K562 (cell line): Measurements from ENCODE around the gene CSNK1D. TPM values are rescaled to one million over a fixed set of nuclear protein-coding genes. Genes with fewer than 3 reads are reported as not detected.

Experiments
- CAMTA2 ChIP-seq: fragments of 250-450 bp; sonication (Bioruptor Pico); conservative IDR thresholded peaks from 2 replicates; pipeline ENCODE4 v1.5.1; 2022
- CEBPZ ChIP-seq: fragments of 150-350 bp; IDR thresholded peaks from 2 replicates; pipeline ENCODE4 v1.6.1; 2014; ENCODE audit warnings: low read depth, mild to moderate bottlenecking, low read length, borderline replicate concordance
- KLF10 ChIP-seq: fragments of 250-450 bp; sonication (Bioruptor Pico); IDR thresholded peaks from 2 replicates; pipeline ENCODE4 v1.6.1; 2021; ENCODE audit warnings: matching md5 sums
- LEF1 ChIP-seq: fragments of 450-650 bp; IDR thresholded peaks from 2 replicates; pipeline ENCODE4 v1.6.1; 2016; ENCODE audit warnings: mild to moderate bottlenecking
- MAFF ChIP-seq: IDR thresholded peaks from 2 replicates; pipeline ENCODE4 v1.6.1; 2012; ENCODE audit warnings: low read length, improper control_type of control experiment
- MEIS2 ChIP-seq: fragments of 450-650 bp; IDR thresholded peaks from 2 replicates; pipeline ENCODE4 v1.6.1; 2014; ENCODE audit warnings: mild to moderate bottlenecking; ENCODE audit not compliant: partially characterized antibody
- MYC ChIP-seq, 2 experiments: fragments of 250-450 bp in 1 of 2; sonication (Bioruptor Pico) in 1 of 2; IDR thresholded peaks; 2 replicates each; pipeline versions ENCODE4 v1.5.1 to v1.6.1; 2012 to 2021; ENCODE audit warnings: low read depth in 2 of 2, borderline replicate concordance in 1 of 2, improper control_type of control experiment in 1 of 2, low read length in 1 of 2, mild to moderate bottlenecking in 1 of 2, moderate library complexity in 1 of 2
- NFRKB ChIP-seq: fragments of 450-650 bp; IDR thresholded peaks from 2 replicates; pipeline ENCODE4 v1.6.1; 2016; ENCODE audit warnings: low read depth
- RBM39 ChIP-seq: fragments of 200-400 bp; formaldehyde crosslinking; optimal IDR thresholded peaks from 2 replicates; pipeline ENCODE3; 2018; ENCODE audit warnings: low read depth, low read length
- RHOXF2B ChIP-seq: fragments of 250-450 bp; sonication (Bioruptor Pico); conservative IDR thresholded peaks from 2 replicates; pipeline ENCODE4 v1.5.1; 2021
- RNF219 ChIP-seq: fragments of 250-450 bp; sonication (Bioruptor Pico); IDR thresholded peaks from 2 replicates; pipeline ENCODE4 v1.5.0; 2022; ENCODE audit warnings: mild to moderate bottlenecking
- SNIP1 ChIP-seq: fragments of 450-650 bp; IDR thresholded peaks from 2 replicates; pipeline ENCODE4 v1.7.1; 2017; ENCODE audit warnings: low read depth, mild to moderate bottlenecking
- SUPT5H ChIP-seq: fragments of 450-650 bp; IDR thresholded peaks from 2 replicates; pipeline ENCODE4 v1.6.1; 2016
- ZBTB1 ChIP-seq: sonication (generic); formaldehyde crosslinking; IDR thresholded peaks from 2 replicates; pipeline ENCODE4 v1.8.1; 2023; ENCODE audit warnings: missing genetic modification reagents, low read depth, mild to moderate bottlenecking, borderline replicate concordance
- ZNF785 ChIP-seq: fragments of 250-450 bp; sonication (Bioruptor Pico); IDR thresholded peaks from 2 replicates; pipeline ENCODE4 v1.4.0; 2020; ENCODE audit warnings: mild to moderate bottlenecking
- polyA plus RNA-seq, 8 experiments: library from polyadenylated mRNA; depleted of rRNA in 4 of 8; stranded (reverse) in 5 of 8; unstranded in 3 of 8; fragments of >200 nt; fragmentation: Nextera tagmentation in 2 of 8; fragmentation: Illumina TruSeq in 1 of 8; extraction: Ambion mirVana in 2 of 8; extraction: Trizol in 1 of 8; gene quantifications; 2 replicates each; pipeline versions ENCODE4 v1.2.1 to v1.2.3, GENCODE V29; 2011 to 2014; ENCODE audit warnings: inconsistent platforms in 1 of 8, missing spikeins in 1 of 8
- total RNA-seq, 7 experiments: library from RNA; depleted of rRNA in 6 of 7; stranded (reverse); fragments of >200 nt in 6 of 7; fragmentation: Illumina TruSeq in 2 of 7; extraction: Trizol in 2 of 7; gene quantifications; 2 replicates each; pipeline versions ENCODE4 v1.2.1 to v1.2.3, GENCODE V29; 2011 to 2021; ENCODE audit warnings: low replicate concordance in 1 of 7
- TF ChIP-seq, protein P1 (sequence below): fragments of 250-450 bp; sonication (Bioruptor Pico); IDR thresholded peaks from 2 replicates; pipeline ENCODE4 v1.8.0; 2022; ENCODE audit warnings: moderate library complexity, mild to moderate bottlenecking, inconsistent platforms
- TF ChIP-seq, protein P2 (sequence below): IDR thresholded peaks from 3 replicates; pipeline ENCODE4 v1.6.1; 2011; ENCODE audit warnings: borderline replicate concordance, mild to moderate bottlenecking; ENCODE audit not compliant: insufficient read length, insufficient read depth
- TF ChIP-seq, protein P3 (sequence below): IDR thresholded peaks from 2 replicates; pipeline ENCODE4 v1.6.1; 2012; ENCODE audit warnings: low read depth, low read length, improper control_type of control experiment, borderline replicate concordance

Gene CSNK1D
- total and polyA plus RNA-seq, 9 of the 15 experiments (the other 6 are each of a cell fraction or from before 2014, with no cell fraction given): 6.5 to 133 (median 41.3) TPM

DNA sequence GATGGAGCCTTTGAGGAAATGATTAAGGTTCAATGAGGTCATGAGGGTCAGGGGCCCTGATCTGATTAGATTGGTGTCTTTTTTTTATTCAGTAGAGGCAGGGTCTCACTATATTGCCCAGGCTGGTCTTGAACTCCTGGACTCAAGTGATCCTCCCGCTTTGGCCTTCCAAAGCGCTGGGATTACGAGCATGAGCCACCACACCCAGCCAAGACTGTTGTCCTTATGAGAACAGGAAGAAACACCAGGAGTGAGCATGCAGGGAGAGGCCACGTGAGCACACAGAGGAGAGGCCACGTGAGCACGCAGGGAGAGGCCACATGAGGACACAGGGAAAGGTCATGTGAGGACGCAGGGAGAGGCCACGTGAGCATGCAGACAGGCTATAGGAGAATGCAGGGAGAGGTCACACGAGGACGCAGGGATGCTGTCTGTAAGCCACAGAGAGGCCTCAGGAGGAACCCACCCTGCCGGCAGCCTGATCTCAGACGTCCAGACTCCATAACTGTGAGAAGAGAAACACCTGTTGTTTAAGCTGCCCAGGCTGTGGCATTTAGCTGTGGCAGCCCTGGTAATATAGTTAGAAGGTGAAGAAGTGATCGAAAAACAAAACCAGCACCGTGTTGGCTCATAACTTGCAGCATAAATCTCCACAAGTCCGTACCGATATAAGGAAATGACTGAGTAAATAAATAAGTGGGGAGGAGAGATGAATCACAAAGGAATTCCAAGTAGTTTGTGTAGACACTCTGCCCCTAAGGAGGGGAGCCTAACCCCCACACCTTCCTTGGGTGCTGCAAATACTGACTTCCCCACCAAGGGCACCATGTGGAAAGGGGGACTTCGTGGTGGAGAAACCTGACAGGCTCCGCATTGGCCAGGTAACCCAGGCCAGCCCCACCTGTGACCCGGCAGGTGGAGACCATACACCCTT is 14.6 kb upstream of the CSNK1D start (continued):
- 0 out of 2 replicates have a peak, but pooled peaks have one; percentile 70 for TF ChIP-seq NFRKB
- no peak for TF ChIP-seq RHOXF2B (CRISPR knock-in tag)
- TF ChIP-seq, protein P1, sequence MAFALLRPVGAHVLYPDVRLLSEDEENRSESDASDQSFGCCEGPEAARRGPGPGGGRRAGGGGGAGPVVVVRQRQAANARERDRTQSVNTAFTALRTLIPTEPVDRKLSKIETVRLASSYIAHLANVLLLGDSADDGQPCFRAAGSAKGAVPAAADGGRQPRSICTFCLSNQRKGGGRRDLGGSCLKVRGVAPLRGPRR (CRISPR knock-in tag): peak; percentile 63; the same call in 1 of the 2 replicates
- no peak for TF ChIP-seq KLF10
- TF ChIP-seq ZNF785 (CRISPR knock-in tag): no peak
- TF ChIP-seq CAMTA2 (CRISPR knock-in tag): no peak
- no peak for TF ChIP-seq RBM39
- TF ChIP-seq LEF1: peak; percentile 99
- TF ChIP-seq, protein P2, sequence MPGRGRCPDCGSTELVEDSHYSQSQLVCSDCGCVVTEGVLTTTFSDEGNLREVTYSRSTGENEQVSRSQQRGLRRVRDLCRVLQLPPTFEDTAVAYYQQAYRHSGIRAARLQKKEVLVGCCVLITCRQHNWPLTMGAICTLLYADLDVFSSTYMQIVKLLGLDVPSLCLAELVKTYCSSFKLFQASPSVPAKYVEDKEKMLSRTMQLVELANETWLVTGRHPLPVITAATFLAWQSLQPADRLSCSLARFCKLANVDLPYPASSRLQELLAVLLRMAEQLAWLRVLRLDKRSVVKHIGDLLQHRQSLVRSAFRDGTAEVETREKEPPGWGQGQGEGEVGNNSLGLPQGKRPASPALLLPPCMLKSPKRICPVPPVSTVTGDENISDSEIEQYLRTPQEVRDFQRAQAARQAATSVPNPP: no peak
- no peak for TF ChIP-seq ZBTB1
- TF ChIP-seq, protein P3, sequence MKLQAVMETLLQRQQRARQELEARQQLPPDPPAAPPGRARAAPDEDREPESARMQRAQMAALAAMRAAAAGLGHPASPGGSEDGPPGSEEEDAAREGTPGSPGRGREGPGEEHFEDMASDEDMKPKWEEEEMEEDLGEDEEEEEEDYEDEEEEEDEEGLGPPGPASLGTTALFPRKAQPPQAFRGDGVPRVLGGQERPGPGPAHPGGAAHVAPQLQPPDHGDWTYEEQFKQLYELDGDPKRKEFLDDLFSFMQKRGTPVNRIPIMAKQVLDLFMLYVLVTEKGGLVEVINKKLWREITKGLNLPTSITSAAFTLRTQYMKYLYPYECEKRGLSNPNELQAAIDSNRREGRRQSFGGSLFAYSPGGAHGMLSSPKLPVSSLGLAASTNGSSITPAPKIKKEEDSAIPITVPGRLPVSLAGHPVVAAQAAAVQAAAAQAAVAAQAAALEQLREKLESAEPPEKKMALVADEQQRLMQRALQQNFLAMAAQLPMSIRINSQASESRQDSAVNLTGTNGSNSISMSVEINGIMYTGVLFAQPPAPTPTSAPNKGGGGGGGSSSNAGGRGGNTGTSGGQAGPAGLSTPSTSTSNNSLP: no peak
- peak; percentile 60; the same call in 1 of the 2 replicates for TF ChIP-seq SUPT5H
- no peak for TF ChIP-seq SNIP1
- peak; percentile 99 for TF ChIP-seq MYC (IDR thresholded peaks at IDR 0.05; ENCODE audit: low read depth, low read length)
- TF ChIP-seq MYC (CRISPR knock-in tag; IDR thresholded peaks at IDR 0.05; ENCODE audit: borderline replicate concordance, low read depth): no peak
- TF ChIP-seq MAFF: no peak
- no peak for TF ChIP-seq RNF219 (CRISPR knock-in tag)
- TF ChIP-seq MEIS2: peak; percentile 22
- no peak for TF ChIP-seq CEBPZ
